Measurements from ENCODE around the gene C16orf54. TPM values are rescaled to one million over a fixed set of nuclear protein-coding genes. Genes with fewer than 3 reads are reported as not detected.
A peak's percentile ranks its signal among the peaks of the same experiment; 100 is the strongest.

The C16orf54 gene
- total RNA-seq, 1 experiment from 2014 or later: 0.15 TPM

DNA sequence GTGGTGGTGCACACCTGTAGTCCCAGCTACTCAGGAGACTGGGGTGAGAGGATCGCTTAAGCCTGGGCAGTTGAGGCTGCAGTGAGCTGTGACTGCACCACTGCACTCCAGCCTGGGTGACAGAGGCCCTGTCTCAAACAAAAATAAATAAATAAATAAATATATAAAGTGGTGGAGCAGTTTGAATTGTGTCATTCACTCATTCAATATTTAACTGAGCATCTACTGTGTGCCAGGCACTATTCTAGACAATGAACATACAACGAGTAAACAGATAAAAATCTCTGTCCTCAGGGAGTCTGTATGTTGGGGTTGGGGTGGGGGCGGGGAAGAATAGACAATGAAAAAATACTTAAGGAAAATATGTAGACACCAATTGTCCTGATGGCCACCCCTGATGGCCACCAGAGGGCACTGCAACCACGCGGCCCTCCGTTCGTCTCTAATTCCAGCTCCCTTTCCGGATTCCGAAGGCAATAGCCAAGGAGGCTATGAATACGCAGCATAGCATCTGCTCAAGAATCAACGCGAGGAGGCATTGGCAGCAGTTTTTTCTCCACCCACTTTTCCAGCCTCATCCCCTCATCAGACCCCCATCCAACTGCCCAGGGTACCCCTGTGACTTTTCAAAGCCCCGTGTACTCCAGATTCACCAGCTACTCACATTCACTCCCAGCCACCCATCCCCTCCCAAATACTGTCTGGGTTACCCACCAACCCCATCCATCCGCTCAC is 45.4 kb downstream of the C16orf54 start:
- H2AFZ ChIP-seq (ENCODE audit: low read depth, low read length, poor library complexity, severe bottlenecking): peak overlapping the region; percentile 92
- no peaks in the 10 kb centered on the region for H3K36me3 ChIP-seq (ENCODE audit: control insufficient read depth in 1 of 2, insufficient read depth in 2 of 2, low read length in 2 of 2)
- intact Hi-C loops (cut with micrococcal nuclease): loop anchor here (1.0 to 2.0 kb wide), 4 partner anchors 116 to 332 kb away; partner anchors contain the start of gene PAGR1
- POLR2A ChIA-PET: interaction anchor here (0.5 to 1.0 kb wide), 5 partner anchors 23 to 116 kb away, joined by 3 to 4 read pairs (median 3); partner anchors contain the start of gene PAGR1
- no peaks in the 10 kb centered on the region for H3K79me2 ChIP-seq (ENCODE audit: insufficient read depth, low read length)
- no TSS peak for BruUV-seq (replicated peaks)
- no peaks in the 10 kb centered on the region for H3K27me3 ChIP-seq (ENCODE audit: insufficient read depth, low read length)
- no peaks in the 10 kb centered on the region for H4K20me1 ChIP-seq (ENCODE audit: insufficient read depth)
- H3K9ac ChIP-seq (ENCODE audit: low read length): no peak overlapping the region; the same call in 1 of the 2 replicates
- H3K27ac ChIP-seq (ENCODE audit: low read depth, low read length): no peak overlapping the region
- ATAC-seq (peak; percentile 97), DNase-seq (ENCODE audit: low read depth, low spot score) (peak; percentile 84)
- CTCF ChIA-PET: interaction anchor here (0.5 to 4.1 kb wide), 34 partner anchors 9 to 1811 kb away, joined by 3 to 34 read pairs (median 5); partner anchors contain the start of genes KIF22, PAGR1, SEZ6L2 and TAOK2
- peaks cover 2 to 17% of the 10 kb centered on the region in 2 experiments; a peak in 3 of 4 replicates for H3K4me1 ChIP-seq (ENCODE audit: control insufficient read depth in 1 of 2, insufficient read depth in 2 of 2, low read length in 2 of 2)
- RAD21 ChIA-PET (ENCODE audit: low non-redundant PET in 1 of 2, low total read pairs in 2 of 2, uncharacterized antibody in 2 of 2, unreplicated experiment in 2 of 2): interaction anchor here (1.0 to 2.1 kb wide), 9 partner anchors 29 to 332 kb away, joined by 3 to 11 read pairs (median 5); partner anchors contain the start of genes KIF22 (in 1 of the 2) and TLCD3B (in 1 of the 2)
- no peaks in the 10 kb centered on the region for H3K9me2 ChIP-seq (ENCODE audit: insufficient read depth)
- H3K4me3 ChIP-seq (replicated peaks in 1 of 2; ENCODE audit: low read depth in 1 of 2, low read length in 2 of 2): peak overlapping the region in 1 of 2 experiments; percentile 16; a peak in 1 of 4 replicates
- peak overlapping the region; percentile 70 for H3K4me2 ChIP-seq (ENCODE audit: low read length)
- no peaks in the 10 kb centered on the region for H3K9me3 ChIP-seq (ENCODE audit: control insufficient read depth in 1 of 2, insufficient read depth in 1 of 2, low read depth in 1 of 2, low read length in 2 of 2)
- TF ChIP-seq, protein P1, sequence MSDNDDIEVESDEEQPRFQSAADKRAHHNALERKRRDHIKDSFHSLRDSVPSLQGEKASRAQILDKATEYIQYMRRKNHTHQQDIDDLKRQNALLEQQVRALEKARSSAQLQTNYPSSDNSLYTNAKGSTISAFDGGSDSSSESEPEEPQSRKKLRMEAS (IDR thresholded peaks at IDR 0.05): no peak
- TF ChIP-seq ZFX (IDR thresholded peaks at IDR 0.05) (no peak), CEBPB (IDR thresholded peaks at IDR 0.05; ENCODE audit: low read depth) (no peak), EZH2phosphoT487 (IDR thresholded peaks at IDR 0.05; ENCODE audit: borderline replicate concordance) (no peak), EZH2 (IDR thresholded peaks at IDR 0.05) (no peak), CTCF (IDR thresholded peaks at IDR 0.05 in 2 of 3, conservative IDR thresholded peaks at IDR 0.05 in 1 of 3; ENCODE audit: borderline replicate concordance in 1 of 3, insufficient read depth in 1 of 3, low read depth in 2 of 3, low read length in 2 of 3) (peak; percentile 85 to 90 (median 86)), EGR1 (IDR thresholded peaks at IDR 0.05; ENCODE audit: low read depth) (no peak), TCF7L2 (IDR thresholded peaks at IDR 0.05; ENCODE audit: borderline replicate concordance, extremely low read depth, insufficient read depth, insufficient read length) (no peak), FOSL1 (IDR thresholded peaks at IDR 0.05; ENCODE audit: low read depth) (no peak), RAD21 (IDR thresholded peaks at IDR 0.05; ENCODE audit: low read depth) (peak; percentile 96), SRF (IDR thresholded peaks at IDR 0.05; ENCODE audit: low read depth) (no peak), SP1 (IDR thresholded peaks at IDR 0.05; ENCODE audit: low read depth) (no peak), SIN3A (IDR thresholded peaks at IDR 0.05; ENCODE audit: low read depth) (no peak), ELF1 (IDR thresholded peaks at IDR 0.05; ENCODE audit: borderline replicate concordance, low read depth) (no peak), JUND (IDR thresholded peaks at IDR 0.05) (no peak), ZBTB33 (IDR thresholded peaks at IDR 0.05; ENCODE audit: extremely low read depth, insufficient replicate concordance, low read length) (no peak), CBX3 (IDR thresholded peaks at IDR 0.05; ENCODE audit: low read depth) (no peak)
- TF ChIP-seq, protein P2, sequence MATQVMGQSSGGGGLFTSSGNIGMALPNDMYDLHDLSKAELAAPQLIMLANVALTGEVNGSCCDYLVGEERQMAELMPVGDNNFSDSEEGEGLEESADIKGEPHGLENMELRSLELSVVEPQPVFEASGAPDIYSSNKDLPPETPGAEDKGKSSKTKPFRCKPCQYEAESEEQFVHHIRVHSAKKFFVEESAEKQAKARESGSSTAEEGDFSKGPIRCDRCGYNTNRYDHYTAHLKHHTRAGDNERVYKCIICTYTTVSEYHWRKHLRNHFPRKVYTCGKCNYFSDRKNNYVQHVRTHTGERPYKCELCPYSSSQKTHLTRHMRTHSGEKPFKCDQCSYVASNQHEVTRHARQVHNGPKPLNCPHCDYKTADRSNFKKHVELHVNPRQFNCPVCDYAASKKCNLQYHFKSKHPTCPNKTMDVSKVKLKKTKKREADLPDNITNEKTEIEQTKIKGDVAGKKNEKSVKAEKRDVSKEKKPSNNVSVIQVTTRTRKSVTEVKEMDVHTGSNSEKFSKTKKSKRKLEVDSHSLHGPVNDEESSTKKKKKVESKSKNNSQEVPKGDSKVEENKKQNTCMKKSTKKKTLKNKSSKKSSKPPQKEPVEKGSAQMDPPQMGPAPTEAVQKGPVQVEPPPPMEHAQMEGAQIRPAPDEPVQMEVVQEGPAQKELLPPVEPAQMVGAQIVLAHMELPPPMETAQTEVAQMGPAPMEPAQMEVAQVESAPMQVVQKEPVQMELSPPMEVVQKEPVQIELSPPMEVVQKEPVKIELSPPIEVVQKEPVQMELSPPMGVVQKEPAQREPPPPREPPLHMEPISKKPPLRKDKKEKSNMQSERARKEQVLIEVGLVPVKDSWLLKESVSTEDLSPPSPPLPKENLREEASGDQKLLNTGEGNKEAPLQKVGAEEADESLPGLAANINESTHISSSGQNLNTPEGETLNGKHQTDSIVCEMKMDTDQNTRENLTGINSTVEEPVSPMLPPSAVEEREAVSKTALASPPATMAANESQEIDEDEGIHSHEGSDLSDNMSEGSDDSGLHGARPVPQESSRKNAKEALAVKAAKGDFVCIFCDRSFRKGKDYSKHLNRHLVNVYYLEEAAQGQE (IDR thresholded peaks at IDR 0.05; ENCODE audit: low read depth): no peak
- TF ChIP-seq, protein P3, sequence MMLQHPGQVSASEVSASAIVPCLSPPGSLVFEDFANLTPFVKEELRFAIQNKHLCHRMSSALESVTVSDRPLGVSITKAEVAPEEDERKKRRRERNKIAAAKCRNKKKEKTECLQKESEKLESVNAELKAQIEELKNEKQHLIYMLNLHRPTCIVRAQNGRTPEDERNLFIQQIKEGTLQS (IDR thresholded peaks at IDR 0.05): no peak
